ENCODE data around the gene DNAJB14.
A peak's percentile ranks its signal among the peaks of the same experiment; 100 is the strongest.

The DNAJB14 gene

DNA sequence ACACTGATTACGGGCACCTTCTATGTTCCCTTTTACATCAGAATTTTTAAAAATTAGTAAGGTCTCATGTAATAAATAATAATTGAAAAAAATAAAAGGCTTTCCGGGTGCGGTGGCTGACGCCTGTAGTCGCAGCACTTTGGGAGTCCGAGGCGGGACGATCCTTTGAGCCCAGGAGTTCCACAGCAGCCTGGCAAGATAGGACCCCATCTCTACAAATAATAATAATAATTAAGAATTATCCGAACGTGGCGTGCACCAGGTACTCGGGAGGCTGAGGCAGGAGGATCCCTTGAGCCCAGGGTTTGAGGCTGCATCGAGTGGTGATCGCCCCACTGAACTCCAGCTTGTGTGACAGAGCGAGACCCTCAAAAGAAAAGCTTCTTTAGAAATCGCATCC, 51.4 kb downstream of the DNAJB14 start:
- no peaks in the 10 kb centered on the region for H3K9me3 ChIP-seq (ENCODE audit: insufficient read depth, low read length)
- H3K27me3 ChIP-seq (ENCODE audit: insufficient read depth, insufficient read length), result no peaks in the 10 kb centered on the region
- no peaks in the 10 kb centered on the region for H3K4me1 ChIP-seq (ENCODE audit: insufficient read depth, insufficient read length)
- peaks cover 10% of the 10 kb centered on the region for H3K36me3 ChIP-seq (ENCODE audit: insufficient read depth, insufficient read length, low read length)
- TF ChIP-seq SUZ12 (IDR thresholded peaks at IDR 0.05; ENCODE audit: extremely low read depth, insufficient read depth, insufficient read length) (no peak), YY1 (IDR thresholded peaks at IDR 0.05; ENCODE audit: insufficient read depth, insufficient read length) (no peak), ZNF274 (IDR thresholded peaks at IDR 0.05; ENCODE audit: low read depth, low read length) (no peak)
- DNase-seq (ENCODE audit: low read depth, low spot score), result no peak
- peak overlapping the region; percentile 50 for H3K4me3 ChIP-seq (ENCODE audit: insufficient read length, low read depth)
- H3K9ac ChIP-seq (ENCODE audit: insufficient read length, low read depth), result peak overlapping the region; percentile 76

DNA sequence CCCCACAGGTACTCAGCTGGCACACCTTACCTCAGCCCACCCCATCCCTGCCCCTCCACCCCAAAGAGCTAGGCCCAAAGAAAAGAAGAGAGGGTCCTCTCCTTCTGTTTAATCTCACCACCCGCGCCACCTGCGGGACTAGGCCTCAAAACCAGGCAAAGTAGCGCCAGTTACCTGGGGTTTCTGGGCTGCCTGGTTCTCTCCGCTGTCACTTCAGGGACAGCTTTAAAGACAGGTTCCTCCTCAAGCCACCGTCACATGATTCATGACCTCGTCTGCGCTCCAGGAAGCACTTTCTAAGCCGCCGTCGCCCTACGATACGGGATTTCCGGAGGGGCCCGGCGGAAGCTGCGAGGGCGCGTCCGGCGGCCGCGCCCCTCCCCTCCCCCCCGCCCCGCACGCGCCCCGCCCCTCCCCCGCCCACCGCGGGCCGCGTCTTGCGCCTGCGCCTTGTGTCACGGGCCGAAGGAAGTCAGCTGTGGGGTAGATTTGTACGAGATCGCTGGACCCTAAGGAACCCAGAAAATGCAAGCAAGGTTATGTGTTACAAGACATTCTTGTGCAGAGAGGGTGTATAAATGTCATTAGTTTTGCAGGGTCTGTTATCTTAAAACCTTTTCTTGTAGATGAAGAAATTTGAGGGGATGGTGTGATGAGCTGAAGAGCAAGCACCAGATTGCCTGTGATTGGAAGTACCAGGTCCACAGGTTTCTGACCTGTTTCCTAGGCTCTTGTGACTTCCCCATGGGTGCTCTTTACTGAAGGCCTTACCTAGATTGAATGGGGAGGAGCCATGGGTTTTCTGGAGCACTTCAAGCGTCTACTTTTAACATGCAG, 52.0 kb downstream of the DNAJB14 start, which contains the start of gene LAMTOR3:
Gene LAMTOR3 (minus strand): TSS at position 267 of the 837 bp plus-strand sequence. CDS start 464 bp downstream, outside the sequence.
- TF ChIP-seq SUZ12 (IDR thresholded peaks at IDR 0.05; ENCODE audit: extremely low read depth, insufficient read depth, insufficient read length) (no peak), ZNF274 (IDR thresholded peaks at IDR 0.05; ENCODE audit: low read depth, low read length) (no peak), YY1 (IDR thresholded peaks at IDR 0.05; ENCODE audit: insufficient read depth, insufficient read length) (no peak)

GRCh38 chr4:99893839-99894160, 52.6 kb downstream of the DNAJB14 start:
- H3K9me3 ChIP-seq (ENCODE audit: insufficient read depth, low read length), result no peaks in the 10 kb centered on the region
- TF ChIP-seq ZNF274 (IDR thresholded peaks at IDR 0.05; ENCODE audit: low read depth, low read length) (no peak), SUZ12 (IDR thresholded peaks at IDR 0.05; ENCODE audit: extremely low read depth, insufficient read depth, insufficient read length) (no peak)
- DNase-seq (ENCODE audit: low read depth, low spot score), result no peak
- no peaks in the 10 kb centered on the region for H3K27me3 ChIP-seq (ENCODE audit: insufficient read depth, insufficient read length)
- peak overlapping the region; percentile 80 for H3K4me3 ChIP-seq (ENCODE audit: insufficient read length, low read depth)
- no peaks in the 10 kb centered on the region for H3K4me1 ChIP-seq (ENCODE audit: insufficient read depth, insufficient read length)
- peaks cover 9% of the 10 kb centered on the region for H3K36me3 ChIP-seq (ENCODE audit: insufficient read depth, insufficient read length, low read length)
- H3K9ac ChIP-seq (ENCODE audit: insufficient read length, low read depth), result peak overlapping the region; percentile 83

More for the DNA sequence above, 52.0 kb downstream of the DNAJB14 start, which contains the start of gene LAMTOR3:
- no peaks in the 10 kb centered on the region for H3K4me1 ChIP-seq (ENCODE audit: insufficient read depth, insufficient read length)
- no peaks in the 10 kb centered on the region for H3K9me3 ChIP-seq (ENCODE audit: insufficient read depth, low read length)
- H3K36me3 ChIP-seq (ENCODE audit: insufficient read depth, insufficient read length, low read length), result peaks cover 13% of the 10 kb centered on the region
- peak; percentile 68 for DNase-seq (ENCODE audit: low read depth, low spot score)
- peak within 1 kb of the TSS; percentile 80 for H3K4me3 ChIP-seq (ENCODE audit: insufficient read length, low read depth)
- H3K9ac ChIP-seq (ENCODE audit: insufficient read length, low read depth), result peak within 1 kb of the TSS; percentile 83
- no peaks in the 10 kb centered on the region for H3K27me3 ChIP-seq (ENCODE audit: insufficient read depth, insufficient read length)

DNA sequence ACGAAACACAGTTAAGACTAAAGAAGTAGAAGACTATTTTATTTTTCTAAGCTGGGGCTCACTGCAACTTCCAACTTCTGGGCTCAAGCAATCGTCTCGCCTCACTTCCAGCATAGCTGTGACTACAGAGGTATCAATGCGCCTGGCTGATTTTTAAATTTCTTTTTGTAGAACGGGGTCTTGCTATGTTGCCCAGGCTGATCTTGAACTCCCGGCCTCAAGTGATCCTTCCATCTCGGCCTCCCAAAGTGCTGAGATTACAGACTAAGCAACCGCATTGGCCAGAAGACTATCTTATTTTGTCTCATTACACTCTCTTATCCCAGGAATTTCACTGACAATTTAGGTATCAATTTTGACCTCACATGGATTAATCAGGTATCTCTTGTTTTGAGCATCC, 53.4 kb downstream of the DNAJB14 start:
- DNase-seq (ENCODE audit: low read depth, low spot score), result no peak
- no peaks in the 10 kb centered on the region for H3K27me3 ChIP-seq (ENCODE audit: insufficient read depth, insufficient read length)
- H3K9ac ChIP-seq (ENCODE audit: insufficient read length, low read depth), result no peak overlapping the region
- H3K4me3 ChIP-seq (ENCODE audit: insufficient read length, low read depth), result peak overlapping the region; percentile 80
- H3K36me3 ChIP-seq (ENCODE audit: insufficient read depth, insufficient read length, low read length), result peaks cover 9% of the 10 kb centered on the region
- no peaks in the 10 kb centered on the region for H3K9me3 ChIP-seq (ENCODE audit: insufficient read depth, low read length)
- no peaks in the 10 kb centered on the region for H3K4me1 ChIP-seq (ENCODE audit: insufficient read depth, insufficient read length)
- no peak for TF ChIP-seq YY1 (IDR thresholded peaks at IDR 0.05; ENCODE audit: insufficient read depth, insufficient read length)
- no peak for TF ChIP-seq ZNF274 (IDR thresholded peaks at IDR 0.05; ENCODE audit: low read depth, low read length)
- no peak for TF ChIP-seq SUZ12 (IDR thresholded peaks at IDR 0.05; ENCODE audit: extremely low read depth, insufficient read depth, insufficient read length)

GRCh38 chr4:99891351-99891750, 55.1 kb downstream of the DNAJB14 start:
- Histone ChIP-seq H3K9me3 (ENCODE audit: insufficient read depth, low read length) (no peaks in the 10 kb centered on the region), H3K4me1 (ENCODE audit: insufficient read depth, insufficient read length) (no peaks in the 10 kb centered on the region), H3K27me3 (ENCODE audit: insufficient read depth, insufficient read length) (no peaks in the 10 kb centered on the region), H3K4me3 (ENCODE audit: insufficient read length, low read depth) (no peak overlapping the region), H3K9ac (ENCODE audit: insufficient read length, low read depth) (no peak overlapping the region), H3K36me3 (ENCODE audit: insufficient read depth, insufficient read length, low read length) (peaks cover 9% of the 10 kb centered on the region)
- no peak for DNase-seq (ENCODE audit: low read depth, low spot score)
- TF ChIP-seq YY1 (IDR thresholded peaks at IDR 0.05; ENCODE audit: insufficient read depth, insufficient read length) (no peak), SUZ12 (IDR thresholded peaks at IDR 0.05; ENCODE audit: extremely low read depth, insufficient read depth, insufficient read length) (no peak), ZNF274 (IDR thresholded peaks at IDR 0.05; ENCODE audit: low read depth, low read length) (no peak)

GRCh38 chr4:99887837-99888236, 58.6 kb downstream of the DNAJB14 start:
- TF ChIP-seq SUZ12 (IDR thresholded peaks at IDR 0.05; ENCODE audit: extremely low read depth, insufficient read depth, insufficient read length) (no peak), YY1 (IDR thresholded peaks at IDR 0.05; ENCODE audit: insufficient read depth, insufficient read length) (no peak), ZNF274 (IDR thresholded peaks at IDR 0.05; ENCODE audit: low read depth, low read length) (no peak)
- no peak overlapping the region for H3K9ac ChIP-seq (ENCODE audit: insufficient read length, low read depth)
- no peak for DNase-seq (ENCODE audit: low read depth, low spot score)

GRCh38 chr4:99886146-99886545, 60.3 kb downstream of the DNAJB14 start:
- no peak overlapping the region for H3K9ac ChIP-seq (ENCODE audit: insufficient read length, low read depth)
- TF ChIP-seq ZNF274 (IDR thresholded peaks at IDR 0.05; ENCODE audit: low read depth, low read length), result no peak
- TF ChIP-seq YY1 (IDR thresholded peaks at IDR 0.05; ENCODE audit: insufficient read depth, insufficient read length), result no peak
- no peak for TF ChIP-seq SUZ12 (IDR thresholded peaks at IDR 0.05; ENCODE audit: extremely low read depth, insufficient read depth, insufficient read length)
- no peak overlapping the region for H3K4me3 ChIP-seq (ENCODE audit: insufficient read length, low read depth)
- H3K27me3 ChIP-seq (ENCODE audit: insufficient read depth, insufficient read length), result no peaks in the 10 kb centered on the region
- H3K36me3 ChIP-seq (ENCODE audit: insufficient read depth, insufficient read length, low read length), result peaks cover 27% of the 10 kb centered on the region
- no peak for DNase-seq (ENCODE audit: low read depth, low spot score)
- H3K9me3 ChIP-seq (ENCODE audit: insufficient read depth, low read length), result no peaks in the 10 kb centered on the region
- H3K4me1 ChIP-seq (ENCODE audit: insufficient read depth, insufficient read length), result no peaks in the 10 kb centered on the region

More at GRCh38 chr4:99887837-99888236, 58.6 kb downstream of the DNAJB14 start:
- Histone ChIP-seq H3K9me3 (ENCODE audit: insufficient read depth, low read length) (no peaks in the 10 kb centered on the region), H3K36me3 (ENCODE audit: insufficient read depth, insufficient read length, low read length) (peaks cover 20% of the 10 kb centered on the region), H3K27me3 (ENCODE audit: insufficient read depth, insufficient read length) (no peaks in the 10 kb centered on the region), H3K4me1 (ENCODE audit: insufficient read depth, insufficient read length) (no peaks in the 10 kb centered on the region), H3K4me3 (ENCODE audit: insufficient read length, low read depth) (no peak overlapping the region)
